ENCODE results near the gene SEC16A. TPM values are rescaled to one million over a fixed set of nuclear protein-coding genes. Genes with fewer than 3 reads are reported as not detected.

Gene SEC16A
- total and polyA plus RNA-seq, 2 donors (not counting 3 experiments of a cell fraction or from before 2014, with no cell fraction given): 34.5 to 80.6 TPM

DNA sequence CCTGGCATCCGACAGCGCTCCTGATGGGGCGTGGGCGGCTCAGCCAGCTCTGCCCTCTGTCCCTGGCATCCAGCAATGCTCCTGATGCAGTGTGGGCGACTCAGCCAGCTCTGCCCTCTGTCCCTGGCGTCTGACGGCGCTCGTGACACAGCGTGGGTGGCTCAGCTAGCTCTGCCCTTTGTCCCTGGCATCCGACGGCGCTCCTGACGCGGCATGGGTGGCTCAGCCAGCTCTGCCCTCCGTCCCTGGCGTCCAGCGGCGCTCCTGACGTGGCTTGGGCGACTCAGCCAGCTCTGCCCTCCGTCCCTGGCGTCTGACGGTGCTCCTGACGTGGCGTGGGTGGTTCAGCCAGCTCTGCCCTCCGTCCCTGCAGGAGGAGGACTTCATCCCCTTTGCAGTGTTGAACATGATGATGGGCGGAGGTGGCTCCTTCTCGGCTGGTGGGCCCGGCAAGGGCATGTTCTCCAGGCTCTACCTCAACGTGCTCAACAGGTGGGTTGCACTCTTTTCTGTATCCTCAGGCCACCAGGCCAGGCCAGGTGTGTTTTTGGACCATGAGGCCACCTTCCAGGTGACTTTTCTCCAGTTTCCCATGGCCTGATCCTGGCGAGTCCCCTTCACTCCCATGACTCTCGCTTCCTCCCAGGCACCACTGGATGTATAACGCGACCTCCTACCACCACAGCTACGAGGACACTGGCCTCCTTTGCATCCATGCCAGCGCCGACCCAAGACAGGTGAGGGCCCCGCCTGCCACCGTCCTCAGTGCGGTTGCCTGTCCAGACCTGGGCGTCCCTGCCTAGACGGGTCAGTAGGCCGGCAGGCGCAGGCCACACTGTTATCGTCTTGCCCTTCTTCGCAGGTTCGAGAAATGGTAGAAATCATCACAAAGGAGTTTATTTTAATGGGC is 64.4 kb downstream of the SEC16A start:
- Histone ChIP-seq H4K20me1 (replicated peaks; ENCODE audit: control insufficient read depth, extremely low read depth, insufficient read depth, low read length) (no peaks in the 10 kb centered on the region), H3K4me3 (replicated peaks in 1 of 3; ENCODE audit: insufficient read depth in 1 of 3, low read depth in 1 of 3, low read length in 3 of 3) (no peak overlapping the region), H3K36me3 (ENCODE audit: control insufficient read depth in 2 of 2, extremely low read depth in 1 of 2, insufficient read depth in 2 of 2, low read length in 2 of 2) (peaks cover 27 to 70% of the 10 kb centered on the region in 2 experiments), H3K4me1 (ENCODE audit: control insufficient read depth, extremely low read depth, insufficient read depth, low read length) (no peaks in the 10 kb centered on the region), H3K27ac (ENCODE audit: insufficient read depth, low read depth, low read length) (no peak overlapping the region), H3K9ac (replicated peaks; ENCODE audit: extremely low read depth, insufficient read depth, low read length) (no peak overlapping the region), H2AFZ (ENCODE audit: low read depth, low read length) (no peak overlapping the region), H3K4me2 (ENCODE audit: insufficient read depth, low read length) (no peak overlapping the region), H3K79me2 (ENCODE audit: control insufficient read depth, insufficient read depth, low read length) (peaks cover 2% of the 10 kb centered on the region), H3K9me3 (replicated peaks; ENCODE audit: control insufficient read depth, insufficient read depth, low read length) (no peaks in the 10 kb centered on the region), H3K9me1 (replicated peaks; ENCODE audit: control insufficient read depth, extremely low read depth, insufficient read depth, low read length) (no peaks in the 10 kb centered on the region), H3K27me3 (ENCODE audit: control insufficient read depth in 2 of 2, insufficient read depth in 2 of 2, low read length in 2 of 2) (no peaks in the 10 kb centered on the region)
- intact Hi-C loops (cut with micrococcal nuclease): no loop called here
- TF ChIP-seq POLR2A (IDR thresholded peaks at IDR 0.05; ENCODE audit: low read depth, low read length) (no peak), JUN (IDR thresholded peaks at IDR 0.05; ENCODE audit: borderline replicate concordance, insufficient read depth, insufficient read length, low read depth) (no peak), GATA2 (IDR thresholded peaks at IDR 0.05; ENCODE audit: insufficient read depth, insufficient read length, low read depth, low read length) (no peak), FOS (IDR thresholded peaks at IDR 0.05; ENCODE audit: borderline replicate concordance, insufficient read depth, low read length) (no peak), POLR2AphosphoS5 (IDR thresholded peaks at IDR 0.05; ENCODE audit: insufficient read depth, low read depth, low read length) (no peak)
- TF ChIP-seq, protein P1, sequence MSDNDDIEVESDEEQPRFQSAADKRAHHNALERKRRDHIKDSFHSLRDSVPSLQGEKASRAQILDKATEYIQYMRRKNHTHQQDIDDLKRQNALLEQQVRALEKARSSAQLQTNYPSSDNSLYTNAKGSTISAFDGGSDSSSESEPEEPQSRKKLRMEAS (IDR thresholded peaks at IDR 0.05; ENCODE audit: insufficient read depth, insufficient read length): no peak
- TF ChIP-seq, protein P2, sequence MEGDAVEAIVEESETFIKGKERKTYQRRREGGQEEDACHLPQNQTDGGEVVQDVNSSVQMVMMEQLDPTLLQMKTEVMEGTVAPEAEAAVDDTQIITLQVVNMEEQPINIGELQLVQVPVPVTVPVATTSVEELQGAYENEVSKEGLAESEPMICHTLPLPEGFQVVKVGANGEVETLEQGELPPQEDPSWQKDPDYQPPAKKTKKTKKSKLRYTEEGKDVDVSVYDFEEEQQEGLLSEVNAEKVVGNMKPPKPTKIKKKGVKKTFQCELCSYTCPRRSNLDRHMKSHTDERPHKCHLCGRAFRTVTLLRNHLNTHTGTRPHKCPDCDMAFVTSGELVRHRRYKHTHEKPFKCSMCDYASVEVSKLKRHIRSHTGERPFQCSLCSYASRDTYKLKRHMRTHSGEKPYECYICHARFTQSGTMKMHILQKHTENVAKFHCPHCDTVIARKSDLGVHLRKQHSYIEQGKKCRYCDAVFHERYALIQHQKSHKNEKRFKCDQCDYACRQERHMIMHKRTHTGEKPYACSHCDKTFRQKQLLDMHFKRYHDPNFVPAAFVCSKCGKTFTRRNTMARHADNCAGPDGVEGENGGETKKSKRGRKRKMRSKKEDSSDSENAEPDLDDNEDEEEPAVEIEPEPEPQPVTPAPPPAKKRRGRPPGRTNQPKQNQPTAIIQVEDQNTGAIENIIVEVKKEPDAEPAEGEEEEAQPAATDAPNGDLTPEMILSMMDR (IDR thresholded peaks at IDR 0.05; ENCODE audit: extremely low read depth in 1 of 2, insufficient read depth in 1 of 2, low read depth in 1 of 2, low read length in 2 of 2): no peak
- ChIA-PET POLR2A (no interaction called here), CTCF (interaction anchor here (1.4 kb wide), 1 partner anchor 9 kb away, joined by 4 read pairs; the partner anchor contains the start of genes ENTR1 and PMPCA)
- no peak for FAIRE-seq
- no peak for DNase-seq (ENCODE audit: low read depth, low spot score)
- no TSS peak for BruUV-seq (replicated peaks)
- dilution Hi-C loops (cut with MboI; ENCODE audit: extremely low pct_ligation_motif_present, low sequenced_read_pairs): no loop called here

All from endothelial cell of umbilical vein (primary cell).